ENCODE results near the gene GDF2. TPM values are rescaled to one million over a fixed set of nuclear protein-coding genes. Genes with fewer than 3 reads are reported as not detected.

The GDF2 gene
- total and polyA plus RNA-seq, 2 of the 4 experiments (the other 2 are of a cell fraction) = under 0.01 TPM; not detected in 1

GRCh38 chr10:47363781-47364180 is 41.5 kb downstream of the GDF2 start:
- Histone ChIP-seq H3K9ac (ENCODE audit: low read depth, low read length) (no peak overlapping the region), H3K27ac (ENCODE audit: insufficient read depth, low read length) (no peak overlapping the region), H3K9me3 (ENCODE audit: control insufficient read depth, insufficient read depth, low read length) (no peaks in the 10 kb centered on the region), H3K36me3 (ENCODE audit: control insufficient read depth, insufficient read depth, low read length) (no peaks in the 10 kb centered on the region), H2BK20ac (ENCODE audit: low read depth, low read length) (no peak overlapping the region), H3K56ac (ENCODE audit: extremely low read depth, insufficient read depth, low read length) (no peak overlapping the region), H4K8ac (ENCODE audit: low read depth in 2 of 2, low read length in 2 of 2) (no peak overlapping the region), H4K20me1 (ENCODE audit: insufficient read depth, low read length) (no peaks in the 10 kb centered on the region), H2BK15ac (ENCODE audit: low read depth, low read length) (no peak overlapping the region), H4K5ac (ENCODE audit: low read depth, low read length) (no peak overlapping the region), H3K9me1 (ENCODE audit: insufficient read depth, low read length) (no peaks in the 10 kb centered on the region; the same call in 1 of the 2 replicates), H2AFZ (replicated peaks; ENCODE audit: low read length, poor library complexity) (no peak overlapping the region), H2AK5ac (ENCODE audit: low read depth, low read length) (no peak overlapping the region), H3K4me2 (ENCODE audit: low read depth, low read length) (no peak overlapping the region), H4K91ac (ENCODE audit: insufficient read depth, low read depth, low read length) (no peak overlapping the region), H3K27me3 (ENCODE audit: control insufficient read depth, insufficient read depth, low read length) (peaks cover 38% of the 10 kb centered on the region), H3K4me1 (ENCODE audit: control insufficient read depth, insufficient read depth, low read length) (no peaks in the 10 kb centered on the region), H3K4me3 (ENCODE audit: insufficient read depth, low read depth, low read length) (no peak overlapping the region), H2BK120ac (ENCODE audit: low read depth, low read length) (no peak overlapping the region), H2BK5ac (ENCODE audit: low read depth, low read length, poor library complexity, severe bottlenecking) (no peak overlapping the region), H3K18ac (ENCODE audit: low read depth, low read length) (no peak overlapping the region), H3K23ac (ENCODE audit: low read depth, low read length) (no peak overlapping the region), H3K79me1 (ENCODE audit: low read depth in 1 of 2, low read length in 2 of 2) (no peaks in the 10 kb centered on the region), H3K14ac (replicated peaks; ENCODE audit: low read depth, low read length) (no peak overlapping the region), H2AK9ac (replicated peaks; ENCODE audit: low read depth, low read length, poor library complexity) (no peak overlapping the region), H3K4ac (ENCODE audit: low read depth, low read length) (no peak overlapping the region)
- WGBS, 2 experiments (ENCODE audit: extremely low coverage in 2 of 2, insufficient read length in 1 of 2) = no CpG with 5 or more reads among the region's 3 CpGs
- CTCF ChIA-PET = interaction anchor here (1.3 to 1.5 kb wide), 2 partner anchors 9 to 11 kb away, joined by 3 to 4 read pairs; no protein-coding TSS in a partner anchor
- TF ChIP-seq BHLHE40 (IDR thresholded peaks at IDR 0.05; ENCODE audit: low read depth, low read length) (no peak), RAD21 (IDR thresholded peaks at IDR 0.05; ENCODE audit: low read length) (no peak), MXI1 (IDR thresholded peaks at IDR 0.05; ENCODE audit: borderline replicate concordance, low read depth, low read length) (no peak), CEBPB (IDR thresholded peaks at IDR 0.05; ENCODE audit: low read depth, low read length) (no peak), MAZ (IDR thresholded peaks at IDR 0.05; ENCODE audit: borderline replicate concordance, low read depth, low read length) (no peak), NFE2L2 (IDR thresholded peaks at IDR 0.05; ENCODE audit: low read depth, low read length) (no peak), MAFK (IDR thresholded peaks at IDR 0.05; ENCODE audit: low read depth, low read length) (no peak), RCOR1 (IDR thresholded peaks at IDR 0.05; ENCODE audit: insufficient replicate concordance, low read length) (no peak), USF2 (IDR thresholded peaks at IDR 0.05; ENCODE audit: low read depth, low read length) (no peak), RFX5 (IDR thresholded peaks at IDR 0.05; ENCODE audit: low read depth, low read length) (no peak), ELK1 (IDR thresholded peaks at IDR 0.05; ENCODE audit: borderline replicate concordance, low read depth, low read length) (no peak), CHD1 (IDR thresholded peaks at IDR 0.05; ENCODE audit: low read depth, low read length) (no peak), SMC3 (IDR thresholded peaks at IDR 0.05; ENCODE audit: low read depth, low read length) (no peak), POLR2A (IDR thresholded peaks at IDR 0.05; ENCODE audit: low read depth, low read length) (no peak), FOS (IDR thresholded peaks at IDR 0.05; ENCODE audit: low read depth, low read length) (no peak), CTCF (conservative IDR thresholded peaks at IDR 0.05; ENCODE audit: low read depth, low read length) (no peak)
- no TSS peak for BruUV-seq (replicated peaks)
- intact Hi-C loops (cut with micrococcal nuclease) (no loop called here), in situ Hi-C loops (cut with MboI; ENCODE audit: low sequenced_read_pairs) (no loop called here), dilution Hi-C loops (cut with HindIII; ENCODE audit: low sequenced_read_pairs, unreplicated experiment) (no loop called here)
- POLR2A ChIA-PET (ENCODE audit: unreplicated experiment) = no interaction called here
- DNase-seq (no peak), ATAC-seq (ENCODE audit: low read depth) (no peak)
